ENCODE data around the gene POM121L2.
A peak's percentile ranks its signal among the peaks of the same experiment; 100 is the strongest.

The POM121L2 gene

GRCh38 chr6:27303613-27304272 lies 8.3 kb downstream of the POM121L2 start:
- H3K4me3 Mint-ChIP-seq = no peak overlapping the region
- H3K27ac Mint-ChIP-seq = no peak overlapping the region

GRCh38 chr6:27297857-27298730 lies 14.0 kb downstream of the POM121L2 start:
- Mint-ChIP-seq H3K4me1 (ENCODE audit: low read depth) (peaks cover 11% of the 10 kb centered on the region), H3K4me3 (peak overlapping the region; percentile 41), H3K9me3 (peaks cover 30% of the 10 kb centered on the region), H3K36me3 (ENCODE audit: low read depth) (peaks cover 33% of the 10 kb centered on the region), H3K27me3 (peaks cover 92% of the 10 kb centered on the region), H3K27ac (peak overlapping the region; percentile 87)

More at GRCh38 chr6:27303613-27304272, 8.3 kb downstream of the POM121L2 start:
- H3K36me3 Mint-ChIP-seq (ENCODE audit: low read depth) = peaks cover 10% of the 10 kb centered on the region
- H3K27me3 Mint-ChIP-seq = peaks cover 90% of the 10 kb centered on the region
- no peaks in the 10 kb centered on the region for H3K4me1 Mint-ChIP-seq (ENCODE audit: low read depth)
- H3K9me3 Mint-ChIP-seq = peaks cover 8% of the 10 kb centered on the region

DNA sequence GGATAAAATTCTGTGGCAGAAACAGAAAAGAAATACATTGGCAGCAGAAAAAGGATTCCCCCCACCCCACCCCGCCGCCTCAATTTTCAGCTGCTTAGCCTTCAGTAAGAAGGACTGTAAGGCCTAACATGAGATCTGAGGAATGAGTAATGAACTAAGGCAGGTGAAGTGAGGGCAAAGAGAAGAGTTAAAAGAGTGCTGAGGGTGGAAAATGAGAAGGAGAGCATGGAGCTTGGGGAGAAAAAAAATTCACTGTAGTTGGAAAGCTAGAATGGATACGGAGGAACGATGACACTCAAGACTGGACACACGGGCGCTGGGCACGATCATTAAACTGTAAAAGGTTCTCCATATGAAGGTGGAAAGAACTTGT lies 14.6 kb downstream of the POM121L2 start:
- Mint-ChIP-seq H3K4me3 (peak overlapping the region; percentile 41), H3K4me1 (ENCODE audit: low read depth) (peaks cover 11% of the 10 kb centered on the region), H3K27me3 (peaks cover 88% of the 10 kb centered on the region), H3K27ac (peak overlapping the region; percentile 87), H3K9me3 (peaks cover 25% of the 10 kb centered on the region), H3K36me3 (ENCODE audit: low read depth) (peaks cover 28% of the 10 kb centered on the region)

- Mint-ChIP-seq H3K27ac (peak overlapping the region; percentile 29), H3K36me3 (ENCODE audit: low read depth) (peaks cover 29% of the 10 kb centered on the region), H3K27me3 (peaks cover 90% of the 10 kb centered on the region), H3K4me1 (ENCODE audit: low read depth) (peaks cover 11% of the 10 kb centered on the region), H3K4me3 (peak overlapping the region; percentile 25), H3K9me3 (peaks cover 31% of the 10 kb centered on the region)
Observed at GRCh38 chr6:27296106-27296783, 15.8 kb downstream of the POM121L2 start.

- H3K4me3 Mint-ChIP-seq = peak overlapping the region; percentile 41
- peaks cover 11% of the 10 kb centered on the region for H3K4me1 Mint-ChIP-seq (ENCODE audit: low read depth)
- peaks cover 29% of the 10 kb centered on the region for H3K36me3 Mint-ChIP-seq (ENCODE audit: low read depth)
- H3K9me3 Mint-ChIP-seq = peaks cover 37% of the 10 kb centered on the region
- H3K27me3 Mint-ChIP-seq = peaks cover 93% of the 10 kb centered on the region
- H3K27ac Mint-ChIP-seq = peak overlapping the region; percentile 26
Observed at GRCh38 chr6:27295301-27296079, 16.6 kb downstream of the POM121L2 start.

DNA sequence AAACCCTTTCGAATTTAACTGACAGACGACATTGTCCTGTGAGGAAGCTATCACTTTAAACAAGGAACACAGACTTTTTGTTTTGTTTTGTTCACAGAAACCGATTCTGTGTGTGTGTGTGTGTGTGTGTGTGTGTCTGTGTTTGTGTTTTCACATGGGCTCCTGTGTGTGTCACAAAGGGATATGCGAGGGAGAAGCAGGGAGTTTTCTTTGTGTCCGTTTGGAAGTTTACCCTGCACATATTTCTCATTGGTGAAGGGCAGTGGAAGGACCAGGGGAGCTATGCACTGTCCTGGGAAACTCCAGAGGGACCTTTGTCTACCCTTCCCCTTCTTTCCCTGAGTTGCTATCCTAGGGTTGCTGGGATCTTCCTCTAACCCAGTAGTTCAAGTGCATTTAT lies 17.7 kb downstream of the POM121L2 start:
- H3K4me1 Mint-ChIP-seq (ENCODE audit: low read depth) = peaks cover 11% of the 10 kb centered on the region
- peaks cover 37% of the 10 kb centered on the region for H3K9me3 Mint-ChIP-seq
- H3K36me3 Mint-ChIP-seq (ENCODE audit: low read depth) = peaks cover 36% of the 10 kb centered on the region
- H3K27me3 Mint-ChIP-seq = peaks cover 93% of the 10 kb centered on the region
- no peak overlapping the region for H3K4me3 Mint-ChIP-seq
- no peak overlapping the region for H3K27ac Mint-ChIP-seq

DNA sequence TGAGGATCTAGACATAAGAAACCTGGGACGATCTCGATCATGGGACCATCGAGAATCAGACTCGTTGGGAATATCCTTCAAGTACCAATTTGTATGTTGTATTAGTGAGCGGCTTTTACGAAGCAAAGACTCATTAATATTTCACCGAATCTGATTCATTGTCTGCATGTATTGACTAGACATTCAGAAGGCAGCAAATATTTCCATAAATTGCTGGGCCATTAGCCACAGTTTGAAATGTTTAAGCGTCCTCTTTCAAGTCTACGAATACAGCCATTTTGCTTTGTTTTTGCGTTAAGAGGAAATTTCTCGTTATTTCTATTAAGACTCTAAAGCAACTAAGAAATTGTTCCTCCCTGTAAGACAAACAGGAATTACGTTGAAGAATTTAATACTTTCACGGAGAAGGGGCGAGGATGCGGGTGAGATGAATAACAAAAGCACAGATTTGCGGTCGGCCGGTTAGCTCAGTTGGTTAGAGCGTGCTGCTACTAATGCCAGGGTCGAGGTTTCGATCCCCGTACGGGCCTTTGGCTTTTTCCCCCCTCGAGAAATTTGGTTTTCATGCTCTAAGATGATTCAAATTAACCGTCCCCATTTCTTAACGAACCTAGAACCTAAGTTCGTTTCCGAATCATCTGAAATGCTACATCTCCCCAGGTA lies 18.5 kb downstream of the POM121L2 start:
- H3K27me3 Mint-ChIP-seq = peaks cover 94% of the 10 kb centered on the region

DNA sequence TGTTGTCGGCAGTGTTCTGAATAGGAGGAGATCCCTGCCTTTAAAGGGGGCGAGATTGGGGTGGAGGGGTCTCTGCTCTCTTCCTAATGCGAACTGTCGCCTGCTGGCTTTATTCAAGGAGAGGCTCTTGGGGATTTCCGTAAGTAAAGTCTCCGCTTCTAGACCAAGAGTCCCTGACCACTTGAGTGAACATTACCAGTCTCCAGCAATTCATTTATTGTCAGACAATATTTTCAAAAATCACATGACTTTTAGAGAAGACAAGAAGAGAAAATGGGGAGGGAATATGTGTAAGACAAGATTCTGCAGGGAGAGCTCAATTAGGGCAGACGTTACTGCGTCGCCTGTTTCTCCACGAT lies 21.2 kb downstream of the POM121L2 start:
- Mint-ChIP-seq H3K27ac (no peak overlapping the region), H3K36me3 (ENCODE audit: low read depth) (peaks cover 37% of the 10 kb centered on the region), H3K4me1 (ENCODE audit: low read depth) (peaks cover 9% of the 10 kb centered on the region), H3K27me3 (peaks cover 93% of the 10 kb centered on the region), H3K4me3 (peak overlapping the region; percentile 1), H3K9me3 (peaks cover 47% of the 10 kb centered on the region)

More for the DNA sequence above, 18.5 kb downstream of the POM121L2 start:
- H3K9me3 Mint-ChIP-seq = peaks cover 39% of the 10 kb centered on the region
- peak overlapping the region; percentile 45 for H3K27ac Mint-ChIP-seq
- H3K4me1 Mint-ChIP-seq (ENCODE audit: low read depth) = peaks cover 11% of the 10 kb centered on the region
- peaks cover 37% of the 10 kb centered on the region for H3K36me3 Mint-ChIP-seq (ENCODE audit: low read depth)
- peak overlapping the region; percentile 13 for H3K4me3 Mint-ChIP-seq

GRCh38 chr6:27290065-27290849 lies 21.8 kb downstream of the POM121L2 start:
- H3K36me3 Mint-ChIP-seq (ENCODE audit: low read depth) = peaks cover 38% of the 10 kb centered on the region
- H3K9me3 Mint-ChIP-seq = peaks cover 47% of the 10 kb centered on the region
- peak overlapping the region; percentile 1 for H3K4me3 Mint-ChIP-seq
- H3K4me1 Mint-ChIP-seq (ENCODE audit: low read depth) = peaks cover 9% of the 10 kb centered on the region
- H3K27me3 Mint-ChIP-seq = peaks cover 93% of the 10 kb centered on the region
- no peak overlapping the region for H3K27ac Mint-ChIP-seq

- Mint-ChIP-seq H3K4me1 (ENCODE audit: low read depth) (peaks cover 6% of the 10 kb centered on the region), H3K27ac (no peak overlapping the region), H3K36me3 (ENCODE audit: low read depth) (peaks cover 45% of the 10 kb centered on the region), H3K4me3 (no peak overlapping the region), H3K9me3 (peaks cover 49% of the 10 kb centered on the region), H3K27me3 (peaks cover 93% of the 10 kb centered on the region)
Observed at GRCh38 chr6:27288136-27289044, 23.7 kb downstream of the POM121L2 start.

DNA sequence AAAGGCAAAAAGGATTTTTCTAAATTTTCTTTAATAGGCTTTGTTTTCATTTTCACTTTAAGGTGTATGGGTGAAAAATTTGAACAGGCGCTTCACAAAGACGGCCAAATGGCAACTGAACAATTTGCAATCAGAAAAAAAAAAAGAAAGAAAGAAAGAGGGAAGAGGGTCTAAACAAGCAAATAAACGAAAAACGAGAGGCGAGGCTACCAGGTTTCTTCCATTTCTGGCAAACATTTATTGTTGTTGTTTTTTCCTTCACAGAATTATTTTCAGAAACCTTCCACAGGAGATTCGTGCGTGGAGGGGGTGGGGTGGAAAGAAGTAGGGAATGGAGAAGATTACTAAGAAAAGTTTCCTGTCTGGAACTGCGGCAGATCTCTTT lies 24.3 kb downstream of the POM121L2 start:
- Mint-ChIP-seq H3K27ac (no peak overlapping the region), H3K4me1 (ENCODE audit: low read depth) (peaks cover 12% of the 10 kb centered on the region), H3K27me3 (peaks cover 94% of the 10 kb centered on the region), H3K9me3 (peaks cover 53% of the 10 kb centered on the region), H3K4me3 (peak overlapping the region; percentile 54), H3K36me3 (ENCODE audit: low read depth) (peaks cover 52% of the 10 kb centered on the region)

DNA sequence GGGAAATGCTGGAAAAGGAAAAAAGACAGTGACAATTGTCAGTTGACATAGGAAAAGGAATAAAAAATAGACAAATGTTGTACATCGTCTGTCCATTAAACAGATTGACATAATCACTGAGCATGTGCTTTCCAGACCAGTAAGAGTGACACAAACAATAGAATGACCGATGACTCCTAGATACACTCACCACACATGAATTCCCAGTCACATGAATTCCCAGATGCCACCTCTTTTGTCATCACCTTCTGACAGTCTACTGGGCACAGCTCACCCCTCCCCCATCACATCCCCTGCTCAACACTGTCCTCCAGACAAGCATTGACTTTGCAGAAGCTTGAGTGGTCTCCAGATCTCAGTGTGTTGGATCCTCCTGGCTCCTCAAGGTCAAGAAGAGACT lies 25.9 kb downstream of the POM121L2 start:
- Mint-ChIP-seq H3K4me3 (no peak overlapping the region), H3K4me1 (ENCODE audit: low read depth) (peaks cover 14% of the 10 kb centered on the region), H3K27ac (no peak overlapping the region), H3K27me3 (peaks cover 95% of the 10 kb centered on the region), H3K36me3 (ENCODE audit: low read depth) (peaks cover 55% of the 10 kb centered on the region), H3K9me3 (peaks cover 54% of the 10 kb centered on the region)

- Mint-ChIP-seq H3K4me1 (ENCODE audit: low read depth) (peaks cover 27% of the 10 kb centered on the region), H3K4me3 (no peak overlapping the region), H3K27ac (no peak overlapping the region), H3K27me3 (peaks cover 88% of the 10 kb centered on the region), H3K9me3 (peaks cover 45% of the 10 kb centered on the region), H3K36me3 (ENCODE audit: low read depth) (peaks cover 44% of the 10 kb centered on the region)
Observed at GRCh38 chr6:27283279-27283678, 28.8 kb downstream of the POM121L2 start.

Measured in stimulated activated naive CD8-positive, alpha-beta T cell treated with anti-CD3 and anti-CD28 coated beads, Interleukin-15, Interleukin-2, amounts not matched to agents 100 ng/mL and 50 ng/mL, for 24 hours (primary cell).